ENCODE results near the gene NIPBL.

GRCh38 chr5:36888303-36888702 is 11.7 kb downstream of the NIPBL start:
- TF ChIP-seq CTCF (IDR thresholded peaks at IDR 0.05) = no peak
- no peak for TF ChIP-seq POLR2A (IDR thresholded peaks at IDR 0.05)
- TF ChIP-seq EP300 (IDR thresholded peaks at IDR 0.05) = no peak
